Activated naive CD8-positive, alpha-beta T cell (primary cell): Measurements from ENCODE around the gene GAST.
"Not testable (repeated sequence)": the region's sequence is repeated elsewhere in the genome, so short reads cannot be mapped to it uniquely, and the experiment has no call there.

Experiments used
- H3K27ac Mint-ChIP-seq: one replicate; pipeline ENCODE4 v1.8.0; 2021; ENCODE audit warnings: mixed read lengths
- H3K27me3 Mint-ChIP-seq: one replicate; pipeline ENCODE4 v1.8.0; 2021; ENCODE audit warnings: mixed read lengths
- H3K36me3 Mint-ChIP-seq: one replicate; pipeline ENCODE4 v1.8.0; 2021; ENCODE audit warnings: mixed read lengths
- H3K4me1 Mint-ChIP-seq: one replicate; pipeline ENCODE4 v1.8.0; 2021; ENCODE audit warnings: low read depth, mixed read lengths
- H3K4me3 Mint-ChIP-seq: one replicate; pipeline ENCODE4 v1.8.0; 2021; ENCODE audit warnings: mild to moderate bottlenecking, mixed read lengths
- H3K9me3 Mint-ChIP-seq: one replicate; pipeline ENCODE4 v1.8.0; 2021; ENCODE audit warnings: low read depth, mixed read lengths

The GAST gene

DNA sequence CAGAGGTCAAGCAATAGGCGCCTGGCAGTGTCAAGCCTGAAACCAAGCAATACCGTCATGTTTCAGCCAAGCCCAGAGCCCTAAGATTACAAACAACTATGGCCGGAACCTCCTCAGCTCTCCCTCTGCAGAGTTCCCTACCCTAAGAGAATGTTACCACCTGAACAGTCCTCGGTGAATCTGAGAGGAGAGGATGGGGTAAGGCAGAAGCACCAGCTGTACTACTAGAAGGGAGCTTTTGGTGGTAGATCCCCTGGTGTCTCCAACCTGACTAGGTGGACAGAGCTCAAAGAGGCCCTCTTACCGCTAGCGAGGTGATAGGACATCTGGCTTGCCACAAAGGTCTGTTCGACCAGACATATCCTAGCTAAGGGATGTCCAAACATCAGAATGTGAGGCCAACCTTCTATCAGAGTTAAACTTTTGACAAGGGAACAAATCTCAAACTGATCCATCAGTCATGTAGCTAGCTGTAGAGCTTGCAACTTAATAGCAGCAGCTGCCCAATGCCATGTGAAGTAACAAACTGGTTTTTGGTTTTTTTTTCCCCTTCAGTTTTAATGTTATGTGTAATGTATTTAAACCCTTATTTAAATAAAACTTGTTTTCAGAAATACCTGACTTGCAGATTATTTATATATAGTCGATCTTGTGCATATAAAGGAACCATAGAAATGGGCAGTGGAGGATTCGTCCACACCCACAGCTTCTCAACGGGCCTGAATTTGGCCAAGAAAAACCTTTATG is 20.9 kb upstream of the GAST start:
- Mint-ChIP-seq H3K27ac (peak overlapping the region; percentile 87), H3K36me3 (peaks cover 5% of the 10 kb centered on the region), H3K9me3 (no peaks in the 10 kb centered on the region), H3K27me3 (no peaks in the 10 kb centered on the region), H3K4me3 (peak overlapping the region; percentile 97), H3K4me1 (peaks cover 37% of the 10 kb centered on the region)

GRCh38 chr17:41692722-41693521 is 19.2 kb upstream of the GAST start:
- Mint-ChIP-seq H3K4me3 (peak overlapping the region; percentile 6), H3K27ac (peak overlapping the region; percentile 56), H3K9me3 (no peaks in the 10 kb centered on the region), H3K4me1 (peaks cover 37% of the 10 kb centered on the region), H3K27me3 (no peaks in the 10 kb centered on the region), H3K36me3 (peaks cover 5% of the 10 kb centered on the region)

DNA sequence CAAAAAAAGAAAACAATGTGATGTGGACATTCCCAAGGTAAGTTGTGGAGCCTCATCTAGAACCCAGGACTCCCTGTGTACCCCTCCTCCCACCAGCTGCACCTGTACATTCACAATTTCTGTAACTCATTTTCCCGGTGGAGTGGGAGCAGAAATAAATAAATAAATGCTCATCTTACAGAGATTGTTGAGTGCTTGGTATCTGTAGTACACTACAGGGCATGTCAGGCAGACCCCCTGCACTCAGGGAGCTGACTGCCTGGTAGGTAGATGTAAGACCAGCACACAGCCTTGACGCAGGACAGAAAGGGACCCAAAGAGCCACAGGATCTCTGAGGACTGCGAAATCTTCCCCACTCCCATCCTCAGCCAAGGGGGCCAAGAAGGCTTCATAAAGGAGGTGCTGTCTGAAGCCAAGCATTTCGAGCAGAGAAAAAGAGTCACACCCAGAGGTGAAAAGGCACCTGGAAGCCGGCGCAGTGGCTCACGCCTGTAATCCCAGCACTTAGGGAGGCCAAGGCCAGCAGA is 16.9 kb upstream of the GAST start:
- Mint-ChIP-seq H3K9me3 (no peaks in the 10 kb centered on the region), H3K4me3 (no peak overlapping the region), H3K27ac (peak overlapping the region; percentile 58), H3K27me3 (no peaks in the 10 kb centered on the region), H3K36me3 (no peaks in the 10 kb centered on the region), H3K4me1 (peaks cover 28% of the 10 kb centered on the region)

- no peaks in the 10 kb centered on the region for H3K27me3 Mint-ChIP-seq
- no peaks in the 10 kb centered on the region for H3K9me3 Mint-ChIP-seq
- H3K4me3 Mint-ChIP-seq = no peak overlapping the region
- H3K36me3 Mint-ChIP-seq = no peaks in the 10 kb centered on the region
- H3K27ac Mint-ChIP-seq = no peak overlapping the region
- H3K4me1 Mint-ChIP-seq = peaks cover 22% of the 10 kb centered on the region
These were observed 16.0 kb upstream of the GAST start for GRCh38 chr17:41695954-41696757.

DNA sequence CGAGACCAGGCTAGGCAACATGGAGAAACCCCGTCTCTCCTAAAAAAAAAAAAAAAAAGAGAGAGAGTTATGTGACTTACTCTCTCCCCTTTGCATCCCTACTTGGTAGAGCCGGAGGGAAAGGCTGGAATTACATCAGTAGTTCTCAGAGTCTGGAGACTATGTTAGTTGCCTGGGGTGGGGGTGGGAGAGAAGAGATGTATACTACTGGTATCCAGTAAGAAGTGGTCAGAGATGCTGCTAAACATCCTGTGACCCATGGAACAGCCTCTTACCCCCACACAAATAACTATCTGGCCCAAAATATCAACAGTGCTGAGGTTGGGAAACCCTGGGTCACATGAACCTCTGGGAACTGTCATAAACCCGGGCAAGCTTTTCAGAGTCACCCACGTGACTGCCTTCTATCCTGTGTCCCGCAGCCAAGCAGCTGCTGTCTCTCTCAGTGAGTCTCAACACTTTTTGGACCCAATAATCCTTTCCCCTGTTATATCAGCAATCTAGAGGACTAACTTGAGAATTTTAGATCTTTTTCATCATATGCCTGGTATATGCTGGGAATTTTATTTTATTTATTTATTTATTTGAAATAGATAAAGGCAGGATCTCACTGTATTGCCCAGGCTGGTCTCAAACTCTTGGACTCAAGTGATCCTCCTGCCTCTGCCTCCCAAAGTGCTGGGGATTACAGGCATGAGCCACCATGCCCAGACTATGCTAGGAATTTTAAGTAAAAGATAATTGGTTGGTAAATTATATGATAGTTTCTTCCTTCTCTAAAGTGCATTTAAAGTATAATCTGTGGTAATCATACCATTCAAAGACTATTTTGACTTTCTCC is 14.8 kb upstream of the GAST start:
- H3K36me3 Mint-ChIP-seq = no peaks in the 10 kb centered on the region
- no peaks in the 10 kb centered on the region for H3K9me3 Mint-ChIP-seq
- H3K27me3 Mint-ChIP-seq = no peaks in the 10 kb centered on the region
- H3K27ac Mint-ChIP-seq = no peak overlapping the region
- peaks cover 12% of the 10 kb centered on the region for H3K4me1 Mint-ChIP-seq
- H3K4me3 Mint-ChIP-seq = no peak overlapping the region

- H3K27ac Mint-ChIP-seq, H3K4me1 Mint-ChIP-seq, H3K36me3 Mint-ChIP-seq, H3K9me3 Mint-ChIP-seq, H3K27me3 Mint-ChIP-seq, H3K4me3 Mint-ChIP-seq: not testable (repeated sequence)
These were observed 11.3 kb upstream of the GAST start for GRCh38 chr17:41700843-41701242.

GRCh38 chr17:41702712-41703111 is 9.4 kb upstream of the GAST start:
- Mint-ChIP-seq H3K27me3 (no peaks in the 10 kb centered on the region), H3K9me3 (no peaks in the 10 kb centered on the region), H3K4me1 (no peaks in the 10 kb centered on the region), H3K4me3 (no peak overlapping the region), H3K36me3 (no peaks in the 10 kb centered on the region), H3K27ac (no peak overlapping the region)

DNA sequence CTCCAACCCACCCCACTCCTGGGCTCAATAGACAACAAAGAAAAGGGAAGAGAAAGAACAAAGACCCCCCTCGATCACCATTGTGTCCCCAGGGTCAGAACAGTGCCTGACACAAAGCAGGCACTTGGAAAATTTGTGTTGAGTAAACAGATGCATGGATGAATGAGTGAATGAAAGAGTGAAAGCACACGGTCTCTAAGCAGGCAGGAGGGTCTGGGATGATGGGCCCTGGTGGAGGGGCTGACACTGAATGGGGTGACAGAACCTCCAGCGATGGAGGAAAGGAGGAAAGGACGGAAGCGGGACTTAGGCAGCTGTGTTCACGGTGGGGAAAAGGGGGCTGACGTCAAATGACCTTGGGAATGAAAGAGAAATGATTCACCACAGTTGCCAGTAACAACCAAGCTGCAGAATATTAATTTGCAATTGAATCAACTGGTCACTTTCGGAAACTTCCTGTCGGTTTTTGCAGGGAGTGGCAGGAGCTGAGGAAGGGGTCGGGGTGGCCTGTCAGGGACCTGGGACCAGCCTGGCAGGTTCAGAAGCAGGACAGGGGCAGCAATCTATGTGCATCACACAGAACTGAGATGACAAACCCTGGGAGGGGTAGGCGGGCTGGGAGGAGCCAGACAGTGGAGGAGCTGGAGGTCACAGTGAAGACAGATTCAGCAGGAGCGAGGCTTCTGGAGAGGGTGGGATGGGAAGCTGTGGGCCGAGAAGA is 6.7 kb upstream of the GAST start:
- Mint-ChIP-seq H3K4me3 (no peak overlapping the region), H3K27ac (no peak overlapping the region), H3K36me3 (no peaks in the 10 kb centered on the region), H3K9me3 (no peaks in the 10 kb centered on the region), H3K4me1 (no peaks in the 10 kb centered on the region), H3K27me3 (no peaks in the 10 kb centered on the region)

DNA sequence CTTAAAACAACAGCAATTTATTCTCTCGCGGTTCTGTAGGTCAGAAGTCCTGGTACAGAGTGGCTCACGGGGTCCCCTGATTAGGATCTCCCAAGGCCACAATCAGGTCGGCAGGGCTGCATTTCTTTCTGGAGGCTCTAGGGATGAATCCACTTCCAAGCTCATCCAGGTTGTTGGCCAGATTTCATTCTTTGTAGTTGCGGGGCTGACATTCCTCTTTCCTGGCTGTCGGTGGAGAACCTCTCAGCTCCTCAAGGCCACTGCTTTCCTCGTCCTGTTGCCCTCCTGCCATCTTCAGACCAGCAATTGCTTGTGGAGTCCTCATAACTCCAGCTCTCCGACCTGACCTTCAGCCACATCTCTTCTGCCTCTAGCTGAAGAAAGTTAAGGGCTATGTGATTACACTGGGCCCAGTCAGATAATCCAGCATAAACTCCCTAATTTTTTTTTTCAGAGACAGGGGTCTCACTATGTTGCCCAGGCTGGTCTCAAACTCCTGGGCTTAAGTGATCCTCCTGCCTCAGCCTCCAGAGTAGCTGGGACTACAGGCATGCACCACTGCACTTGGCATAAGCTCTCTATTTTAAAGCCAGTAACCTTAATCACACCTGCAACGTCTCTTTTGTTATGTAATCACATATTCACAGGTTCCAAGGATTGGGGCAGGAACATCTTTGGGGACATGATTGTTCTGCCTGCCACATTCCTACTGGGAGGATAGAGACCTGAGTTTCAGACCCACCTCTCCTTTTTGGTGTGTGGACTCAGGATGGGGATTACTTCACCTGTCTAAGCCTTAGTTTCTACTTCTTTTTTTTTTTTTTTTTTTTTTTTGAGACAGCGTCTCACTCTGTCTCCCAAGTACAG is 4.1 kb upstream of the GAST start:
- no peak overlapping the region for H3K27ac Mint-ChIP-seq
- no peaks in the 10 kb centered on the region for H3K9me3 Mint-ChIP-seq
- no peaks in the 10 kb centered on the region for H3K36me3 Mint-ChIP-seq
- H3K4me3 Mint-ChIP-seq = no peak overlapping the region
- peaks cover 3% of the 10 kb centered on the region for H3K27me3 Mint-ChIP-seq
- no peaks in the 10 kb centered on the region for H3K4me1 Mint-ChIP-seq

DNA sequence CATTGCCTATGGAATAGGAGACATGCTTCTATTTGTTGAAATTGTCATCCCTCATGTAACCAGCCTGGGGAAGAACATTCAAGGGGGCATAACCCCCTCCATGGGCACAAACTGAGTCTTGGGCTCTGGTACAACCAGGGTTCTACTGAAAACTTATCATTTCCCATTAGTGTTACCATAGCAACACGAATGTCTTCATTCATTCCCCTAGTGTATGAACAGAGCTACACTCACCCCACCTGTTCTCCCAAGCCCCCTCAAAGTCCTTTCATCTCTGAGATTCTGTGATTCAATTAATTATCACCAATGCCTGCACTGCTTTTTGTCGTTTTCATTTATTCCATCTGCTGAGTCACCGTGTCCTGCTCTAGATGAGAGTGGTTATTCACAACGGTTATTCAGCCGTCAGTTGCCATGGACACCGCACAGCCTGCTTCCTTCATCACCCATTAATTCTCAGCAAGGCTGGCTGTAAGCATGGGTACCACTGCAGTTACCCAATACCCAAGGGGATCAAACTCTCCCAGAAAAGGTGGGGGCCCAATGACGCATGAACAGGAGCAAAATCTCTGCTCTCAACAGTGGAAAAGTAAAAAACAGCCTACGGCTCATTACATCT is 1.6 kb upstream of the GAST start:
- H3K36me3 Mint-ChIP-seq = no peaks in the 10 kb centered on the region
- H3K27ac Mint-ChIP-seq = no peak overlapping the region
- no peak overlapping the region for H3K4me3 Mint-ChIP-seq
- no peaks in the 10 kb centered on the region for H3K4me1 Mint-ChIP-seq
- H3K9me3 Mint-ChIP-seq = no peaks in the 10 kb centered on the region
- H3K27me3 Mint-ChIP-seq = peaks cover 3% of the 10 kb centered on the region

GRCh38 chr17:41717408-41718286 is 5.5 kb downstream of the GAST start:
- H3K4me1 Mint-ChIP-seq = peaks cover 4% of the 10 kb centered on the region
- peaks cover 7% of the 10 kb centered on the region for H3K27me3 Mint-ChIP-seq
- H3K4me3 Mint-ChIP-seq = peak overlapping the region; percentile 3
- no peaks in the 10 kb centered on the region for H3K36me3 Mint-ChIP-seq
- H3K27ac Mint-ChIP-seq = no peak overlapping the region
- no peaks in the 10 kb centered on the region for H3K9me3 Mint-ChIP-seq

GRCh38 chr17:41718287-41718645 is 6.1 kb downstream of the GAST start:
- no peaks in the 10 kb centered on the region for H3K36me3 Mint-ChIP-seq
- no peak overlapping the region for H3K4me3 Mint-ChIP-seq
- H3K4me1 Mint-ChIP-seq = peaks cover 4% of the 10 kb centered on the region
- H3K27me3 Mint-ChIP-seq = peaks cover 7% of the 10 kb centered on the region
- no peak overlapping the region for H3K27ac Mint-ChIP-seq
- no peaks in the 10 kb centered on the region for H3K9me3 Mint-ChIP-seq
